ENCODE results near the gene PSMD9.

Gene PSMD9

GRCh38 chr12:121957861-121958515, 69.4 kb downstream of the PSMD9 start:
- no peak for DNase-seq

- DNase-seq: no peak
Observed at GRCh38 chr12:121958541-121959240, 70.1 kb downstream of the PSMD9 start.

- no peak for DNase-seq
Observed at GRCh38 chr12:121960541-121960940, 72.0 kb downstream of the PSMD9 start.

GRCh38 chr12:121961195-121961879, 72.7 kb downstream of the PSMD9 start:
- DNase-seq: no peak

GRCh38 chr12:121963341-121964018, 74.9 kb downstream of the PSMD9 start:
- no peak for DNase-seq

- no peak for DNase-seq
Observed at GRCh38 chr12:121964813-121965643, 76.4 kb downstream of the PSMD9 start.

GRCh38 chr12:121966959-121967358, 78.4 kb downstream of the PSMD9 start:
- DNase-seq: no peak
